ENCODE measurements around the gene LIN9.
"Not testable (repeated sequence)": the region's sequence is repeated elsewhere in the genome, so short reads cannot be mapped to it uniquely, and the experiment has no call there.

Gene LIN9

GRCh38 chr1:226308723-226309397 is at the start of gene LIN9:
TSS of gene LIN9 (minus strand) at chr1:226309164. CDS start at chr1:226309139, 25 bp downstream.
- peak; percentile 97 for DNase-seq

DNA sequence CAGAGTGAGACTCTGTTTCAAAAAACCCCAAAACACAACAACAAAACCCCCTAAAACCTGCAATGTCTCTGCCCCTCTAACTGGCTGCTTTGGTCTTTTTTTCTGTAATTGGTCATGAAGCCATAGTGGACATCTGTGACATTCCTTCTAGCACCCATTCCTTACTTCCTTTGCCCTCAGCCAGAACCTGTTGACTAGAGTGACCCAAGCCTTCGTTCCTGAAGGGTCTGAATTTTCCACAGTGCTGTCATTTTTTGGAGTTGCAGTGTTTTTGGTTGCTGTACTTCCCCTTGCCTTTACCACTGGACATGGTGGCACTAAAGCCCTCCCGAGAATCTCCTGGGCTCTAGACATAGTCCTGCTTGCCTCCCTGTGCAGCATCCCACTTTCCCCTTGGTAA is 48.5 kb upstream of the LIN9 start:
- no peak for DNase-seq

GRCh38 chr1:226355669-226356551 is 46.9 kb upstream of the LIN9 start:
- DNase-seq, result no peak

- no peak for DNase-seq
These were observed 46.1 kb upstream of the LIN9 start for GRCh38 chr1:226355016-226355415.

DNA sequence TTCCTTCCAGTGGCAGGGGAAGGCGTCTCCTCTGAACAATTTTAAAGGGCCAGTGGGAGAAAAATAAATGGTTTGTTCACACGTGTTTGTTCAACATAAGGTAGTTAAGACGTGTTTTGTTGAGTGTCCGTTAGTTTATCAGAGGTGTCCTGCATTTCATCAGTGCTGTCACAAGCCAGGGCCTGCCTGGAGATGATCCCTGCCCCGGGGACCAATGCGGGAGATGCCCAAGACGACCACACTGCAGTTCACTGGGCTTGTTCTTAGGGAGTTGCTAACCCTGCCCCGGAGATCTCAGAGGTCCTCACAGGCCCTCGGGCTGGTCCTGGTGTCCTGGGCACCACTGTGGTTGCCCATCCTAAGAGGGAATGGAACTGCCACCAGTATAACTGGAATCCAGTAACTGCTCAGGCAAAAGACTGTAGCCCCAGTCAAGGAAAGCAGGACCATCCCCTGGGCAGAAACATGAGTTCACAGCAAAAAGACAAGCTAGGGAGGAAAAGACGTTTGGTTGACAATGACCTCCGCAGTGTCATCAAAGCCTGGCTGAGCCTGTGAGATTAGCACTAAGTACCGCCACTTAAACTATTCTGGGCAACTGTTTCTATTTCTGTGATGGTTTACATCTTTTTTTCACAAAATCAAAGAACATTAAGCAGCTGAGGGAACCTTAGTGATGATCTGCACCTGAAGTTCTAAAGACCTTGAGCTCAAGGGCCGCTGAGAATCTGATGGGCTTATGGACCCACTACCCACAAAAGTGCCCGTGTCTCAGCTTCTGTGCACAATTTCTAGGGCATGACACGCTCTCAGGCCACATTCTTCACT is 44.9 kb upstream of the LIN9 start:
- DNase-seq, result no peak

- no peak for DNase-seq
These were observed 42.7 kb upstream of the LIN9 start for GRCh38 chr1:226351709-226352108.

- DNase-seq, result no peak
These were observed 41.5 kb upstream of the LIN9 start for GRCh38 chr1:226350519-226350865.

GRCh38 chr1:226349801-226350518 is 41.0 kb upstream of the LIN9 start:
- DNase-seq, result no peak

DNA sequence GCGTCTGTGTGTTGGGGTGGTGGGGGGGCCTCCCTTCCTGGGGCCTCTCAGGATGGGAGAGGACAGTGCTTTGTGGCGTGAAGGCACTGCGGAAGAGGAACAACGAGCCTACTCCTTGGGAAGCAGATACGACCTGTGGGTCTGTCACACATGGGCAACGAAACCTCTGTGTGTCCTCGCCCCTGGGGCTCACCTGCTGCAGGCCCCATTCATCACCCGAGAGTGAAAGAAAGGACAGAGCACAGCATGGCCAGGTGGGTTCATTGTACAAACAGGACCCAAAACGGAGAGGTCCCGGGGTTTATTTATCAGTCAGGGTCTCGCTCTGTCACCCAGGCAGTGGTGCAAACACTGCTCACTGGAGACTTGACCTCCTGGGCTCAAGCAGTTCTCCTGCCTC is 40.1 kb upstream of the LIN9 start:
- DNase-seq, result no peak

GRCh38 chr1:226344441-226345259 is 35.7 kb upstream of the LIN9 start:
- no peak for DNase-seq

GRCh38 chr1:226342656-226343055 is 33.7 kb upstream of the LIN9 start:
- DNase-seq, result no peak

- not testable (repeated sequence) for DNase-seq
These were observed 31.1 kb upstream of the LIN9 start for GRCh38 chr1:226340111-226340510.

DNA sequence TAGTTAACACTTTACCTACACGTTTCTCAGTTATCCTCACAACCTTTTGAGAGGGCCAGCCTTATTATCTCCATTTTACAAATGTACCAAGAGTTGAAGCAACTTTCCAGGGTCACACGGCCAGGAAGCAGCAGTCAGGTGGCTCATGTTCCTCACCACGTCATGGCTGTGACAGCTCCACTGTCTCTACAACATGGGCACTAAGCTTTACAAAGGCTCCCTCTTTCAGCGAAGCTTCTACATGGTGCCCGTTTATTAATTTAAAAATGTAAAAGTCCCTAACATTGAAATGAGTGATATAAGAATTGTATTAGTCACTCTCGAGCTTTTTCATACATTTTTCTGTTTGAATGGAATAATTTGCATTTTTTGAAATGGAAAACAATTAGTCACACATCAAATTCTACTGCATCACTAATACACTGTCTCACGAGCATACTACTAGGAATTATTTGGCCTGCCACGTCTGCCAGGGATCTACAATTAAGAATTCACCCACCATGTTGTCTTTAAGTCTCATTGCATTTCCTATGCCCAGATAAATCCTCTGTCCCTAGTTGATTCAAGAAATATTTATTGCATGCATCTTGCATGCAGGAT is 28.4 kb upstream of the LIN9 start:
- DNase-seq, result peak; percentile 20

- DNase-seq, result no peak
These were observed 26.7 kb upstream of the LIN9 start for GRCh38 chr1:226335661-226336060.

DNA sequence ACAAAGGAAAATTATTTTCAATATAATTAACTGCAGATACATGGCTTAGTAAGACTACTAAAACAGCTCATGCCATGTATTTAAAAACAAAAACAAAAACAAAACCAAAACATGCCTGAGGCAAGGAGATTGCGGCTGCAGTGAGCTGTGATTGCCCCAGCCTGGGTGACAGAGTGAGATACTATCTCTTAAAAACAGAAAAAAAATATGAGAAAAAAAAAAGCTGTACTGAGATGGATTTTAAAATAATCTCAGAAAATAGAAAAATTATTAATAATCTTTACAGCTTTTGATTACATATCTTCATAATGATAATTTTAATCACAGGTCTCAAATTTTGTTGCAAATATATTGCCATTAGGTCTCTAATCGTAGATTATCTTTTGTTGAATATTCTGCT is 24.0 kb upstream of the LIN9 start:
- DNase-seq, result no peak

- no peak for DNase-seq
These were observed 20.3 kb upstream of the LIN9 start for GRCh38 chr1:226329237-226329636.

GRCh38 chr1:226327761-226328162 is 18.8 kb upstream of the LIN9 start:
- no peak for DNase-seq

GRCh38 chr1:226325178-226325577 is 16.2 kb upstream of the LIN9 start:
- no peak for DNase-seq

DNA sequence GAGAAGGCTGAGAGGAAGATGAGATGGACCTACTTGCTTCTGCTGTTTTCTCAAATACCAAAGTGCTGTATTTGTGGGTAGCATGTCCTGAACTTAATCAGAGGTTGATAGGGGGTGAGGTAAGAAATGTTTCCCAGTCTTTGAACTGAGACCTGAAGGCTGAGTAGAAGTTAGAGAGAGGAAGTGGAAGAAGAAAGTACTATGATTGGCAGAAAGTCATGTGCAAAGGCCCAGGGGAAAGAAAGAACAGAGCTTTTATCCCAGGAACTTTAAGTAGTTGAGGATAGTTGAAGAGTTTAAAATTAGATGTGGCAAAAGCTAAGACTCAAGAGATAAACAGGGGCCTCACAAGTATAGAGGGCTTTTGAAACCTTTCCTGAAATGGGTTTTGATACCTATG is 15.5 kb upstream of the LIN9 start:
- DNase-seq, result no peak

DNA sequence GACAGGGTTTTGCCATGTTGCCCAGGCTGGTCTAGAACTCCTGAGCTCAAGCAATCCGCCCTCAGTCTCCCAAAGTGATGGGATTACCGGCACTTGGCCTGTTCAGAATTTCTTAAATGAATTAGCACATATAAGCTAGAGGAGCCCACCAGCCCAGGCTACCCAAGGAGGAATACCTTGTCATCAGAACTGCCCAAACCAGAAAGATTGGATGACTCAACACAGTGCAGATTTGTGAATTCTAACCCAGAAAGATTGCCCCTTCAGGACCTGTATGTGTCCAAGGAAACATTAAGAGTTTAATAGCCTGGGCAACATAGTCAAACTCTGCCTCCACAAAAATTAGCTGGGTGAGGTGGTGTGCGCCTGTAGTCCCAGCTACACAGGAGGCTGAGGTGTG is 14.0 kb upstream of the LIN9 start:
- DNase-seq, result no peak

DNA sequence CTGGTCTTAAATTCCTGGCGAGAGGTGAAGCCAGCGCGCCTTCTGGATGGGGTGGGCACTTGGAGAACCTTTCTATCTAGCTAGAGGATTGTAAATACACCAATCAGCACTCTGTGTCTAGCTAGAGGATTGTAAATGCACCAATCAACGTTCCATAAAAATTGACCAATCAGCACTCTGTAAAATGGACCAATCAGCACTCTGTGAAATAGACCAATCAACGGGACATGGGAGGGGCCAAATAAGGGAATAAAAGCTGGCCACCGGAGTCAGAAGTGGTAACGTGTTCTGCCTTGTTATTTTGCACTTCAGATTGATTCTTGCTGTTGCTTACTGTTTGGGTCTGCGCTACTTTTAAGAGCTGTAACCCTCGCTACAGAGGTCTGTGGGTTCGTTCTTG is 12.0 kb upstream of the LIN9 start:
- DNase-seq, result no peak

GRCh38 chr1:226318471-226318870 is 9.5 kb upstream of the LIN9 start:
- no peak for DNase-seq
